Neuronal stem cell (in vitro differentiated cells): ENCODE measurements around the gene RASSF1.

ENCODE experiments used
- DNase-seq: peaks from one replicate; pipeline ENCODE4 v3.0.0-alpha.2; 2013; ENCODE audit warnings: low spot score
- H2AFZ ChIP-seq: one replicate; pipeline ENCODE4 v1.6.1; 2013; ENCODE audit warnings: mild to moderate bottlenecking, low read length, inconsistent platforms
- H2AK5ac ChIP-seq: 2 replicates; pipeline ENCODE4 v1.6.1; 2013; ENCODE audit warnings: low read depth, mild to moderate bottlenecking, inconsistent platforms, low read length, moderate library complexity, mixed read lengths
- H2BK120ac ChIP-seq: 2 replicates; pipeline ENCODE4 v1.6.1; 2013; ENCODE audit warnings: low read depth, mild to moderate bottlenecking, inconsistent platforms, low read length, moderate library complexity, mixed read lengths
- H2BK12ac ChIP-seq: one replicate; pipeline ENCODE4 v1.6.1; 2013; ENCODE audit warnings: low read length, inconsistent platforms
- H2BK15ac ChIP-seq: 2 replicates; pipeline ENCODE4 v1.6.1; 2013; ENCODE audit warnings: mild to moderate bottlenecking, low read length, inconsistent platforms, mixed read lengths
- H2BK5ac ChIP-seq: one replicate; pipeline ENCODE4 v1.6.1; 2013; ENCODE audit warnings: inconsistent platforms, mild to moderate bottlenecking, low read length, moderate library complexity
- H3K14ac ChIP-seq: one replicate; pipeline ENCODE4 v1.6.1; 2013; ENCODE audit warnings: low read length, inconsistent platforms
- H3K18ac ChIP-seq: 2 replicates; pipeline ENCODE4 v1.6.1; 2013; ENCODE audit warnings: low read length, inconsistent platforms
- H3K23ac ChIP-seq: 2 replicates; pipeline ENCODE4 v1.6.1; 2013; ENCODE audit warnings: low read depth, mild to moderate bottlenecking, mixed read lengths, low read length, inconsistent platforms; ENCODE audit not compliant: poor library complexity
- H3K27ac ChIP-seq: replicated peaks from 3 replicates; pipeline ENCODE4 v1.5.1; 2013; ENCODE audit warnings: low read length, inconsistent platforms
- H3K27me3 ChIP-seq, 3 experiments: 2 replicates each; pipeline ENCODE4 v1.6.1; 2013; ENCODE audit warnings: low read length in 3 of 3, mild to moderate bottlenecking in 2 of 3, inconsistent platforms in 1 of 3, low read depth in 1 of 3, mixed read lengths in 1 of 3, moderate library complexity in 1 of 3; ENCODE audit not compliant: control insufficient read depth in 3 of 3, insufficient read depth in 3 of 3
- H3K36me3 ChIP-seq, 2 donors: replicated peaks in 1 of 2; 2 replicates each; pipeline ENCODE4 v1.6.1; 2013; ENCODE audit warnings: low read length in 2 of 2; ENCODE audit not compliant: control insufficient read depth in 2 of 2, insufficient read depth in 2 of 2
- H3K4ac ChIP-seq: 2 replicates; pipeline ENCODE4 v1.6.1; 2013; ENCODE audit warnings: inconsistent platforms, mild to moderate bottlenecking, low read length, moderate library complexity
- H3K4me1 ChIP-seq, 2 donors: 1 replicate in 1 of 2; 2 replicates in 1 of 2; pipeline ENCODE4 v1.6.1; 2013; ENCODE audit warnings: low read length in 2 of 2, low read depth in 1 of 2; ENCODE audit not compliant: control insufficient read depth in 2 of 2, insufficient read depth in 1 of 2
- H3K4me2 ChIP-seq: one replicate; pipeline ENCODE4 v1.6.1; 2013; ENCODE audit warnings: mild to moderate bottlenecking, low read length, inconsistent platforms; ENCODE audit not compliant: insufficient read depth, poor library complexity, severe bottlenecking
- H3K4me3 ChIP-seq, 2 donors: 2 replicates each; pipeline ENCODE4 v1.5.1; 2013; ENCODE audit warnings: low read length in 2 of 2, mild to moderate bottlenecking in 2 of 2, inconsistent platforms in 1 of 2, moderate library complexity in 1 of 2
- H3K79me1 ChIP-seq: one replicate; pipeline ENCODE4 v1.6.1; 2013; ENCODE audit warnings: low read depth, mild to moderate bottlenecking, inconsistent platforms, low read length, moderate library complexity
- H3K9ac ChIP-seq: one replicate; pipeline ENCODE4 v1.6.1; 2013; ENCODE audit warnings: mild to moderate bottlenecking, low read depth, low read length, inconsistent platforms; ENCODE audit not compliant: poor library complexity
- H3K9me3 ChIP-seq, 2 donors: replicated peaks in 1 of 2; 2 replicates each; pipeline versions ENCODE3 to v1.6.1; 2013; ENCODE audit warnings: low read length in 2 of 2, mild to moderate bottlenecking in 2 of 2, inconsistent platforms in 1 of 2, low read depth in 1 of 2, mixed read lengths in 1 of 2, moderate library complexity in 1 of 2; ENCODE audit not compliant: control insufficient read depth in 2 of 2, insufficient read depth in 1 of 2
- H4K8ac ChIP-seq: one replicate; pipeline ENCODE4 v1.6.1; 2013; ENCODE audit warnings: low read depth, mild to moderate bottlenecking, inconsistent platforms, low read length, moderate library complexity
- H4K91ac ChIP-seq: one replicate; pipeline ENCODE4 v1.6.1; 2013; ENCODE audit warnings: low read length, low read depth, mild to moderate bottlenecking, inconsistent platforms; ENCODE audit not compliant: poor library complexity
- WGBS, 2 donors: extraction: QIAGEN DNeasy Blood & Tissue Kit; methylation state at CpG; one replicate each; pipeline ENCODE4 v1.1.7; 2013; ENCODE audit warnings: missing lambda C conversion rate in 2 of 2, mixed read lengths in 1 of 2; ENCODE audit not compliant: insufficient read length in 2 of 2, insufficient replicate concordance in 1 of 2; ENCODE audit errors: extremely low coverage in 2 of 2; 5-methylcytosine and 5-hydroxymethylcytosine counted together

RASSF1 gene

GRCh38 chr3:50295553-50296431 is 44.8 kb downstream of the RASSF1 start:
- Histone ChIP-seq H2BK5ac (no peak overlapping the region), H3K4me3 (no peak overlapping the region), H2BK12ac (no peak overlapping the region), H3K4ac (no peak overlapping the region), H3K23ac (no peak overlapping the region), H3K27ac (no peak overlapping the region), H3K79me1 (peaks cover 7% of the 10 kb centered on the region), H3K18ac (no peak overlapping the region), H3K9me3 (no peaks in the 10 kb centered on the region), H2BK15ac (no peak overlapping the region), H3K4me1 (peaks cover 16 to 24% of the 10 kb centered on the region in 2 donors), H2BK120ac (no peak overlapping the region), H4K91ac (no peak overlapping the region), H3K36me3 (no peaks in the 10 kb centered on the region), H3K27me3 (no peaks in the 10 kb centered on the region), H3K14ac (no peak overlapping the region), H2AK5ac (no peak overlapping the region), H4K8ac (no peak overlapping the region), H3K9ac (no peak overlapping the region), H3K4me2 (no peak overlapping the region), H2AFZ (no peak overlapping the region)
- whole genome bisulfite sequencing, 2 donors: no CpG with 5 or more reads among the region's 8 CpGs
- DNase-seq: no peak

- no peak overlapping the region for H4K91ac ChIP-seq
- peak overlapping the region; percentile 7 for H3K9ac ChIP-seq
- peaks cover 6 to 10% of the 10 kb centered on the region in 2 donors for H3K36me3 ChIP-seq
- H2BK120ac ChIP-seq: no peak overlapping the region
- peaks cover 10% of the 10 kb centered on the region for H3K79me1 ChIP-seq
- no peak overlapping the region for H3K4me2 ChIP-seq
- H3K27me3 ChIP-seq: no peaks in the 10 kb centered on the region
- no peak overlapping the region for H2AFZ ChIP-seq
- DNase-seq: no peak
- H3K23ac ChIP-seq: no peak overlapping the region
- no peak overlapping the region for H3K27ac ChIP-seq
- no peak overlapping the region for H3K14ac ChIP-seq
- WGBS, 2 donors: no CpG with 5 or more reads among the region's 22 CpGs
- H3K18ac ChIP-seq: no peak overlapping the region
- H2AK5ac ChIP-seq: no peak overlapping the region
- no peak overlapping the region for H2BK5ac ChIP-seq
- H3K4me1 ChIP-seq: peaks cover 12 to 16% of the 10 kb centered on the region in 2 donors
- no peak overlapping the region for H2BK15ac ChIP-seq
- no peak overlapping the region for H4K8ac ChIP-seq
- H3K4me3 ChIP-seq: peak overlapping the region in 1 of 2 donors; percentile 34
- H2BK12ac ChIP-seq: no peak overlapping the region
- no peaks in the 10 kb centered on the region for H3K9me3 ChIP-seq
- no peak overlapping the region for H3K4ac ChIP-seq
Observed at GRCh38 chr3:50294492-50295403, 45.9 kb downstream of the RASSF1 start.

DNA sequence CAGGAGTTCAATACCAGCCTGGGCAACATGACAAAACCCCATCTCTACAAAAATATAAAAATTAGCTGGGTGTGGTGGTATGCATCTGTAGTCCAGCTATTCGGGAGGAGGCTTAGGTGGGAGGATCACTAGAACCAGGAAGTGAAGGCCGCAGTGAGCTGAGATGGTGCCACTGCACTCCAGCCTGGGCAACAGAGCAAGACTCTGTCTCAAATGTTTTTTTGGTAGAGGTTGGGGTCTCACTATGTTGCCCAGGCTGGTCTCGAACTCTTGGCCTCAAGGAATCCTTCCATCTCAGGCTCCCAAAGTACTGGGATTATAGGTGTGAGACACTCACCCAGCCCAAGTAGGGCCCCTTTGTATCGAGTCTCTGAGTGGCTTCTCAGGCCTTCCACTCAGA is 46.5 kb downstream of the RASSF1 start:
- no peaks in the 10 kb centered on the region for H3K9me3 ChIP-seq
- no peak for DNase-seq

More for the DNA sequence above, 46.5 kb downstream of the RASSF1 start:
- Histone ChIP-seq H3K36me3 (peaks cover 13 to 17% of the 10 kb centered on the region in 2 donors), H2BK5ac (no peak overlapping the region), H3K23ac (no peak overlapping the region), H3K4me1 (peaks cover 12 to 16% of the 10 kb centered on the region in 2 donors), H2BK12ac (no peak overlapping the region), H2BK120ac (no peak overlapping the region), H3K14ac (no peak overlapping the region), H2AFZ (no peak overlapping the region), H3K27ac (no peak overlapping the region), H3K4me3 (no peak overlapping the region), H2BK15ac (no peak overlapping the region), H3K18ac (no peak overlapping the region), H3K27me3 (no peaks in the 10 kb centered on the region), H3K9ac (no peak overlapping the region), H3K4me2 (no peak overlapping the region), H3K79me1 (peaks cover 16% of the 10 kb centered on the region), H4K8ac (no peak overlapping the region), H2AK5ac (no peak overlapping the region), H4K91ac (no peak overlapping the region), H3K4ac (no peak overlapping the region)
- WGBS, 2 donors: no CpG with 5 or more reads among the region's 4 CpGs
